ENCODE data around the gene LYSMD4. TPM values are rescaled to one million over a fixed set of nuclear protein-coding genes. Genes with fewer than 3 reads are reported as not detected.

The LYSMD4 gene
- total and polyA plus RNA-seq, 2 of the 13 experiments (the other 11 are each of a cell fraction or from before 2014, with no cell fraction given), result 7.4 to 8.5 TPM

DNA sequence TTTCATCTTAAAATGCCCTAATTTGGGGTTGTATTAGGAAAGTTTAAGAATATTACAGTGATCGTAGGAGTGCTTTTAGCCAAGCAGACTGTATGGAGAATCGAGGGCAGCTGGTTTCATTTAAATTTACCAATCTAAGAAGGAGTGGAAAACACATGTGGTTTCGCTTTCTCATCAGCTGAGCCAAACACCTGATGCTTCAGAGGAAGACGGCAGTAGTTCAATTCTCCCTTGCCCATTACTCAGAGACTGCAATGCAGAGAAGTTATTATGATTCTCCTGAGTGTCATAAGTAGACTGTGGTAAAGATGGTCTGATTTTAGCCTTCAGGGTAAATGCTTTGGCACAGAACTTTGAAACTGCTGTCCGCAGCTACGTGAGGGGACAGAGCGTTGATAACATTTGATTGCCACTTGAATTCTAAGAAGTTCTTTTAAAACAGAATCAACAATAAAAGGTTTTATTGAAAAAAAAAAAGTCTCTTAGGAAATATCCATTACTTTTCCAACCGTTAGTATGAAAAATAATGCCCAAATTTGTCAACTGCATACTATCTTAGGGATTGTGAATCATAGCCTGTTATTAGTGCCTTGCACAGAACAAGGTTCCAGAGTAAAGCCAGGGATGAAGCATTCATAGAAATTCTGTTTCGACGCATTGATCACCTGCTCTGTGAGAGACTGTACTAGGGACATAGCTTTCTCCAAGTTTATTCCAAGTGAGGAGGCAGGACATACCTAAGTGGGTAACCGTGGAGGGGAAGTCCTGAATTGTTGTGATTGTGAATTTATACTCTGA lies 25.6 kb downstream of the LYSMD4 start (continued):
- TF ChIP-seq, protein P1, sequence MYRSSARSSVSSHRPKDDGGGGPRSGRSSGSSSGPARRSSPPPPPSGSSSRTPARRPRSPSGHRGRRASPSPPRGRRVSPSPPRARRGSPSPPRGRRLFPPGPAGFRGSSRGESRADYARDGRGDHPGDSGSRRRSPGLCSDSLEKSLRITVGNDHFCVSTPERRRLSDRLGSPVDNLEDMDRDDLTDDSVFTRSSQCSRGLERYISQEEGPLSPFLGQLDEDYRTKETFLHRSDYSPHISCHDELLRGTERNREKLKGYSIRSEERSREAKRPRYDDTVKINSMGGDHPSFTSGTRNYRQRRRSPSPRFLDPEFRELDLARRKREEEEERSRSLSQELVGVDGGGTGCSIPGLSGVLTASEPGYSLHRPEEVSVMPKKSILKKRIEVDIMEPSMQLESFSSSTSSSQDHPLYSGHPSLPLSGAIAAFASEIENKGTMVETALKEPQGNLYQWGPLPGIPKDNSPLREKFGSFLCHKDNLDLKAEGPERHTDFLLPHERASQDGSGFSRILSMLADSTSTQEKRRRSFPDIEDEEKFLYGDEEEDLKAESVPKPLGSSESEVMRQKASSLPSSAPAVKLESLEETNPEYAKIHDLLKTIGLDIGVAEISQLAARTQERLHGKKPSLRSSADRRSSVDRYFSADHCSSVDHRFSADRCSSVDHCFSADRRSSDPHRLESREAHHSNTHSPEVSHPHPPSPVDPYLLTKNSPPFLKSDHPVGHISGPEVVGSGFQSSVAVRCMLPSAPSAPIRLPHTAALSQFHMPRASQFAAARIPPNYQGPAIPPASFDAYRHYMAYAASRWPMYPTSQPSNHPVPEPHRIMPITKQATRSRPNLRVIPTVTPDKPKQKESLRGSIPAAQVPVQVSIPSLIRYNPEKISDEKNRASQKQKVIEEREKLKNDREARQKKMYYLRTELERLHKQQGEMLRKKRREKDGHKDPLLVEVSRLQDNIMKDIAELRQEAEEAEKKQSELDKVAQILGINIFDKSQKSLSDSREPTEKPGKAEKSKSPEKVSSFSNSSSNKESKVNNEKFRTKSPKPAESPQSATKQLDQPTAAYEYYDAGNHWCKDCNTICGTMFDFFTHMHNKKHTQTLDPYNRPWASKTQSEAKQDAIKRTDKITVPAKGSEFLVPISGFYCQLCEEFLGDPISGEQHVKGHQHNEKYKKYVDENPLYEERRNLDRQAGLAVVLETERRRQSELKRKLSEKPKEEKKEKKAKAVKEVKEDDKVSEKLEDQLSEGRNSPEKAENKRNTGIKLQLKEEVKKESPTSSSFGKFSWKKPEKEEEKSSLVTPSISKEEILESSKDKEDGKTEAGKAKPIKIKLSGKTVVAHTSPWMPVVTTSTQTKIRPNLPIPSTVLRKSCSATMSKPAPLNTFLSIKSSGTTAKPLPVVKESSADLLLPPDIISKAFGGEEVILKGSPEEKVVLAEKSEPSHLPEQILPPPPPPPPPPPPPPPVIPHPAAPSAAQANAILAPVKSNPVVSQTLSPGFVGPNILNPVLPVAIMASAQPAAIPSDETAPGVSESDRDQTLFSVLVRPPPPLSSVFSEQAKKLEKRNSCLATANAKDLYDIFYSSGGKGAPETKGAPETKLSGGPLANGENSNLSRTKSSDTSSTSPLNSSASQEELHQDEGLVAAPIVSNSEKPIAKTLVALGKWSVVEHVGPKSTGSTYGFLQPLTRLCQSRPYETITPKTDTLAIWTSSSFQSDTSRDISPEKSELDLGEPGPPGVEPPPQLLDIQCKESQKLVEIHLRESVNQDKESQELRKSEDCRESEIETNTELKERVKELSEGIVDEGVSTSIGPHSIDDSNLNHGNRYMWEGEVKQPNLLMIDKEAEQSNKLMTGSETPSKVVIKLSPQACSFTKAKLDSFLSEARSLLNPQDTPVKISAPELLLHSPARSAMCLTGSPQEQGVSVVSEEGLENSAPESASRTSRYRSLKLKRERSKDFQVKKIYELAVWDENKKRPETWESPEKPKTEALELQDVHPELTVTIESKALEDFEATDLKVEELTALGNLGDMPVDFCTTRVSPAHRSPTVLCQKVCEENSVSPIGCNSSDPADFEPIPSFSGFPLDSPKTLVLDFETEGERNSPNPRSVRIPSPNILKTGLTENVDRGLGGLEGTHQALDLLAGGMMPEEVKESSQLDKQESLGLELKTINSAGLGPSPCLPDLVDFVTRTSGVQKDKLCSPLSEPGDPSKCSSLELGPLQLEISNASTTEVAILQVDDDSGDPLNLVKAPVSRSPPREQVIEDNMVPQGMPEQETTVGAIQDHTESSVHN (CRISPR knock-in tag; IDR thresholded peaks at IDR 0.05), result no peak
- TF ChIP-seq IKZF4 (CRISPR knock-in tag; IDR thresholded peaks at IDR 0.05; ENCODE audit: borderline replicate concordance, low read depth, not compliant biosample characterization), result no peak
- TF ChIP-seq ZNF782 (CRISPR knock-in tag; IDR thresholded peaks at IDR 0.05; ENCODE audit: borderline replicate concordance), result no peak
- no peak for TF ChIP-seq ZNF572 (CRISPR knock-in tag; IDR thresholded peaks at IDR 0.05)

Data from HepG2 (cell line).